MCF 10A (cell line): Measurements from ENCODE around the gene KIFBP. TPM values are rescaled to one million over a fixed set of nuclear protein-coding genes. Genes with fewer than 3 reads are reported as not detected.

Experiments used
- BruUV-seq: library from RNA; stranded (reverse); fragments of 400-500 nt; replicated peaks from 2 replicates; lab custom pipeline; 2021; lab: Mats Ljungman, UMichigan
- CTCF ChIA-PET: fragments of 300-600 bp; sonication (Branson Sonifier 250); formaldehyde crosslinking; extraction: SDS; loops from one replicate; lab custom pipeline; 2021; ENCODE audit warnings: antibody characterized with exemption, inconsistent platforms; lab: Yijun Ruan, JAX
- POLR2A ChIA-PET: fragments of 300-600, 350-650 bp; sonication (Branson Sonifier 250); formaldehyde crosslinking; extraction: SDS; loops from one replicate; lab custom pipeline; 2020; ENCODE audit warnings: antibody characterized with exemption, inconsistent platforms; lab: Yijun Ruan, JAX
- DNase-seq: peaks from one replicate; pipeline ENCODE4 v3.0.0-alpha.2; 2018; ENCODE audit not compliant: unreplicated experiment
- H3K27ac Mint-ChIP-seq: one replicate; pipeline ENCODE4 v1.8.0; 2022; ENCODE audit warnings: mild to moderate bottlenecking, low read depth, mixed read lengths; ENCODE audit not compliant: unreplicated experiment
- H3K27me3 Mint-ChIP-seq: one replicate; pipeline ENCODE4 v1.8.0; 2022; ENCODE audit warnings: mixed read lengths; ENCODE audit not compliant: insufficient read depth, unreplicated experiment
- H3K36me3 Mint-ChIP-seq: one replicate; pipeline ENCODE4 v1.8.0; 2022; ENCODE audit warnings: mild to moderate bottlenecking, moderate library complexity, mixed read lengths; ENCODE audit not compliant: insufficient read depth, unreplicated experiment
- H3K4me1 Mint-ChIP-seq: one replicate; pipeline ENCODE4 v1.8.0; 2022; ENCODE audit warnings: mixed read lengths; ENCODE audit not compliant: insufficient read depth, unreplicated experiment
- H3K4me3 Mint-ChIP-seq: one replicate; pipeline ENCODE4 v1.8.0; 2022; ENCODE audit warnings: mild to moderate bottlenecking, moderate library complexity, mixed read lengths; ENCODE audit not compliant: unreplicated experiment
- H3K9me3 Mint-ChIP-seq: one replicate; pipeline ENCODE4 v1.8.0; 2022; ENCODE audit warnings: mixed read lengths; ENCODE audit not compliant: unreplicated experiment
- CTCF ChIP-seq: fragments of 200-600 bp; IDR thresholded peaks from one replicate; pipeline ENCODE4 v1.8.0; 2022; ENCODE audit warnings: antibody characterized with exemption, mild to moderate bottlenecking; ENCODE audit not compliant: unreplicated experiment
- intact Hi-C: fragments of 100-400 bp; cut with micrococcal nuclease; formaldehyde crosslinking; loops from 2 replicates; pipeline ENCODE4 v1.14.1; 2022
- total RNA-seq: library from RNA; stranded (reverse); gene quantifications from 2 replicates; pipeline ENCODE4 v1.2.3, GENCODE V29; 2022

KIFBP gene
- total RNA-seq, 1 experiment from 2014 or later = 20.9 TPM

GRCh38 chr10:69064762-69065328 is 76.2 kb downstream of the KIFBP start:
- no TSS peak for BruUV-seq
- POLR2A ChIA-PET = interaction anchor here (0.6 to 1.3 kb wide), 4 partner anchors 11 to 411 kb away, joined by 3 to 4 read pairs (median 3); no protein-coding TSS in a partner anchor
- no peak for TF ChIP-seq CTCF
- no peaks in the 10 kb centered on the region for H3K36me3 Mint-ChIP-seq
- no peaks in the 10 kb centered on the region for H3K27me3 Mint-ChIP-seq
- H3K27ac Mint-ChIP-seq = no peak overlapping the region
- H3K9me3 Mint-ChIP-seq = no peaks in the 10 kb centered on the region
- intact Hi-C loops = no loop called here
- no peak for DNase-seq
- no peak overlapping the region for H3K4me3 Mint-ChIP-seq
- CTCF ChIA-PET = interaction anchor here (0.9 to 2.6 kb wide), 4 partner anchors 19 to 59 kb away, joined by 4 to 7 read pairs (median 5); no protein-coding TSS in a partner anchor
- H3K4me1 Mint-ChIP-seq = peaks cover 15% of the 10 kb centered on the region

- peak; percentile 49 for DNase-seq
- CTCF ChIA-PET = interaction anchor here (0.6 to 2.6 kb wide), 6 partner anchors 20 to 941 kb away, joined by 3 to 7 read pairs (median 4); no protein-coding TSS in a partner anchor
- H3K9me3 Mint-ChIP-seq = no peaks in the 10 kb centered on the region
- no peaks in the 10 kb centered on the region for H3K27me3 Mint-ChIP-seq
- TF ChIP-seq CTCF = no peak
- peaks cover 15% of the 10 kb centered on the region for H3K4me1 Mint-ChIP-seq
- H3K27ac Mint-ChIP-seq = peak overlapping the region; percentile 17
- no peaks in the 10 kb centered on the region for H3K36me3 Mint-ChIP-seq
- intact Hi-C loops = no loop called here
- POLR2A ChIA-PET = interaction anchor here (0.6 to 1.3 kb wide), 5 partner anchors 12 to 410 kb away, joined by 3 to 4 read pairs (median 3); no protein-coding TSS in a partner anchor
- no peak overlapping the region for H3K4me3 Mint-ChIP-seq
- no TSS peak for BruUV-seq
These were observed 77.1 kb downstream of the KIFBP start for GRCh38 chr10:69065406-69066361.

Other genes starting within 250 kb of the KIFBP start
- gene STOX1, start 161.3 kb upstream of the KIFBP start, total RNA-seq = 0.16 TPM in 1 of 2 replicates, not detected in the other
- 50.1 and 66.3 TPM in 2 replicates for gene DDX50, start 87.5 kb upstream of the KIFBP start, total RNA-seq
- gene DDX21, start 32.6 kb upstream of the KIFBP start, total RNA-seq = 144 and 216 TPM in 2 replicates
- gene SRGN, start 99.3 kb downstream of the KIFBP start, total RNA-seq = 2.3 and 2.7 TPM in 2 replicates
- 63.7 and 80.9 TPM in 2 replicates for gene VPS26A, start 135.4 kb downstream of the KIFBP start, total RNA-seq
- gene SUPV3L1, start 191.4 kb downstream of the KIFBP start, total RNA-seq = 65.1 and 73.6 TPM in 2 replicates
- 0.68 and 1.1 TPM in 2 replicates for gene HKDC1, start 231.5 kb downstream of the KIFBP start, total RNA-seq